Naive B cell (primary cell): ENCODE measurements around the gene L1CAM. TPM values are rescaled to one million over a fixed set of nuclear protein-coding genes. Genes with fewer than 3 reads are reported as not detected.

Experiments used
- ATAC-seq, 2 donors: fragments of 150-1000 bp; cut with Tn5 transposase; 2 replicates each; pipeline ENCODE4 v1.10.0; 2021; ENCODE audit warnings: low read depth in 2 of 2, mild to moderate bottlenecking in 2 of 2, moderate library complexity in 2 of 2
- DNase-seq: peaks from one replicate; pipeline ENCODE4 v3.0.0; 2022
- H3K27ac Mint-ChIP-seq, 6 donors: one replicate each; pipeline ENCODE4 v1.8.0; 2020 to 2022; ENCODE audit warnings: mild to moderate bottlenecking in 6 of 6, mixed read lengths in 6 of 6, moderate library complexity in 5 of 6, inconsistent platforms in 2 of 6
- H3K27me3 Mint-ChIP-seq, 3 donors: one replicate each; pipeline ENCODE4 v1.8.0; 2021 to 2022; ENCODE audit warnings: mixed read lengths in 3 of 3, mild to moderate bottlenecking in 1 of 3
- H3K36me3 Mint-ChIP-seq, 2 donors: one replicate each; pipeline ENCODE4 v1.8.0; 2020 to 2022; ENCODE audit warnings: mixed read lengths in 2 of 2, inconsistent platforms in 1 of 2, mild to moderate bottlenecking in 1 of 2
- H3K4me1 Mint-ChIP-seq, 3 donors: one replicate each; pipeline ENCODE4 v1.8.0; 2020 to 2022; ENCODE audit warnings: mixed read lengths in 3 of 3, inconsistent platforms in 1 of 3, mild to moderate bottlenecking in 1 of 3, moderate library complexity in 1 of 3
- H3K4me3 Mint-ChIP-seq, 8 donors: one replicate each; pipeline ENCODE4 v1.8.0; 2020 to 2022; ENCODE audit warnings: mild to moderate bottlenecking in 8 of 8, mixed read lengths in 8 of 8, moderate library complexity in 8 of 8, inconsistent platforms in 2 of 8
- H3K9me3 Mint-ChIP-seq, 7 donors: one replicate each; pipeline ENCODE4 v1.8.0; 2020 to 2022; ENCODE audit warnings: mixed read lengths in 7 of 7, mild to moderate bottlenecking in 5 of 7, inconsistent platforms in 2 of 7, moderate library complexity in 1 of 7
- polyA plus RNA-seq, 6 donors: library from polyadenylated mRNA; unstranded; fragments of 300-500 nt; fragmentation: Illumina TruSeq; gene quantifications; one replicate each; pipeline ENCODE4 v1.2.3, GENCODE V29; 2021; ENCODE audit warnings: low read depth in 6 of 6

L1CAM gene, protein sequence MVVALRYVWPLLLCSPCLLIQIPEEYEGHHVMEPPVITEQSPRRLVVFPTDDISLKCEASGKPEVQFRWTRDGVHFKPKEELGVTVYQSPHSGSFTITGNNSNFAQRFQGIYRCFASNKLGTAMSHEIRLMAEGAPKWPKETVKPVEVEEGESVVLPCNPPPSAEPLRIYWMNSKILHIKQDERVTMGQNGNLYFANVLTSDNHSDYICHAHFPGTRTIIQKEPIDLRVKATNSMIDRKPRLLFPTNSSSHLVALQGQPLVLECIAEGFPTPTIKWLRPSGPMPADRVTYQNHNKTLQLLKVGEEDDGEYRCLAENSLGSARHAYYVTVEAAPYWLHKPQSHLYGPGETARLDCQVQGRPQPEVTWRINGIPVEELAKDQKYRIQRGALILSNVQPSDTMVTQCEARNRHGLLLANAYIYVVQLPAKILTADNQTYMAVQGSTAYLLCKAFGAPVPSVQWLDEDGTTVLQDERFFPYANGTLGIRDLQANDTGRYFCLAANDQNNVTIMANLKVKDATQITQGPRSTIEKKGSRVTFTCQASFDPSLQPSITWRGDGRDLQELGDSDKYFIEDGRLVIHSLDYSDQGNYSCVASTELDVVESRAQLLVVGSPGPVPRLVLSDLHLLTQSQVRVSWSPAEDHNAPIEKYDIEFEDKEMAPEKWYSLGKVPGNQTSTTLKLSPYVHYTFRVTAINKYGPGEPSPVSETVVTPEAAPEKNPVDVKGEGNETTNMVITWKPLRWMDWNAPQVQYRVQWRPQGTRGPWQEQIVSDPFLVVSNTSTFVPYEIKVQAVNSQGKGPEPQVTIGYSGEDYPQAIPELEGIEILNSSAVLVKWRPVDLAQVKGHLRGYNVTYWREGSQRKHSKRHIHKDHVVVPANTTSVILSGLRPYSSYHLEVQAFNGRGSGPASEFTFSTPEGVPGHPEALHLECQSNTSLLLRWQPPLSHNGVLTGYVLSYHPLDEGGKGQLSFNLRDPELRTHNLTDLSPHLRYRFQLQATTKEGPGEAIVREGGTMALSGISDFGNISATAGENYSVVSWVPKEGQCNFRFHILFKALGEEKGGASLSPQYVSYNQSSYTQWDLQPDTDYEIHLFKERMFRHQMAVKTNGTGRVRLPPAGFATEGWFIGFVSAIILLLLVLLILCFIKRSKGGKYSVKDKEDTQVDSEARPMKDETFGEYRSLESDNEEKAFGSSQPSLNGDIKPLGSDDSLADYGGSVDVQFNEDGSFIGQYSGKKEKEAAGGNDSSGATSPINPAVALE
- 1 to 10 TPM in 5 of 6 donors, not detected in 1; 1.1 to 2.1 (median 1.2) TPM for polyA plus RNA-seq

DNA sequence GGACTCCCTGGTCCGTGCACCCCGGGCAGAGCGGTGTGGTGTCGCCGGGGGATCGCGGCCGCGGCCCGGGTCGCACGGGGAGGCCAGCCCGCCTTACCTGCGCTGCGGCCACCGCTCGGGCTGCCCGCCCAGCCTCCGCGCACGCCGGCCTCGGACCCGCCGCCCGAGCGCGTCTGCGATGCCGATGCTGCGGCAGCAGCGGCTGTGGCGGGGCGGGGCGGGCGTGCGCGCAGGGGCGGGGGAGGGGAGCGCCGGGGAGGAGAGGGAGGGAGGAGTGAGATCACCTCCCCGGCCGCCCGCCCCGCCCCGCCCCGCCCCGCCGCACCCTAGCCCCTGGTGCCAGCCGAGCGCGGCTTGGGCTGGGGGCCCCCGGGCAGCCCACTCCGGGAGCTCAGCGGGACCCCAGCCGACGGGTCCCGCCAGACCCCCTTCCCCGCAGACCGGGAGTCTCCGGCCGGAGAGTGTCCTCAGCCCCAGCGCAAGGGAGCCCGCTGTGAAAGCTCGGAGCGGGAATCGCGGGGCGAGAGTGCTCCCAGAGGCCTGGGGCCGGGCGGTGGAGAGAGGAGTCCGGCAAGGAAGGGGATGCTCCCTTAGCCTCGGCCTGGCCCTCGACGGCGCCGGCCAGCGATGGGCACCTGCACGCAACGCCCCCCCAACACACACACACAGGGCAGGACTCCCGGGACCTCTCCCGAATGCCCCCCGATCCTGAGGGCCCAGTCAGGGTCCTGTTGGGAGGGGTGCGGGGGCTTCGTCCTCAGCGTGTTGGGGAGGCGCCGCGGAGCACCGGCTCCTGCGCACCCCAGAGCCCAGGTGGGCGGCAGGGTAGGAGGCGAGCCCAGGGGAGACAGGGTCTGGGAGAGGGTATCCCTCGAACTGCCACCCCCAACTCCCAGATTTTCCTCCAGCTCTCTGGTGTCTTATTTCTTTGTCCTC, at the start of gene L1CAM:
L1CAM (minus strand) TSS at position 206 of the 936 bp plus-strand sequence. CDS start 10,337 bp downstream, outside the sequence.
- peak within 1 kb of the TSS; percentile 56 to 85 (median 72) for H3K4me3 Mint-ChIP-seq
- peaks cover 8 to 24% (median 23%) of the 10 kb centered on the region in 3 donors for H3K27me3 Mint-ChIP-seq
- peak within 1 kb of the TSS in 3 of 6 donors; percentile 39 to 82 (median 58) for H3K27ac Mint-ChIP-seq
- peaks cover 0 to 4% (median 0%) of the 10 kb centered on the region in 7 donors for H3K9me3 Mint-ChIP-seq
- H3K36me3 Mint-ChIP-seq, result no peaks in the 10 kb centered on the region
- ATAC-seq, result peak in 1 of 2 donors; percentile 21
- peaks cover 13 to 39% (median 21%) of the 10 kb centered on the region in 3 donors for H3K4me1 Mint-ChIP-seq
- DNase-seq, result no peak

DNA sequence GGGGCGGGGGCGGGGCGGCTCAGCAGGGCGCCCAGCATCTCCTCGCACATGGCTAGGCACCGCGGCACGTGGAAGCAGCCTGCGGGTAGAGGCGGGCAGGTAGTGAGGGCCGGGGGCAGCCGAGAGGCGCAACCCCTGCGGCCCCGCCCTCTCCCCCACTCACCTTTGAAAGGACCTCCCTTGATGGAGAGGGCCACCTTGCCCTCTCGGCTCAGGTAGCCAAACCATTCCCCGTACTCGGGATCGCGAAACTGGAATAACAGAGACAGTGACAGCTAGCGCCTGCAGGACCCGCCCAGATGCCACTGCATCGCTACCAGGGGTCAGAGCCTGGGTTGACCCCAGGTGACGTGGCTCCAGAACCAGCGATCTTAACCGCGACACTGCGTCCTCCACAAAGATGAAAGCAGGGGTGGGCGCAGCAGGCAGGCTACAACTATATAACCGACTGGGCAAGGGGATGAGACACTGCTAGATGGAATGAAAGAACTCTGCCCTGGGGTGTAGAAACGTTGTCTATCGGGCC, 49.4 kb upstream of the L1CAM start:
- Mint-ChIP-seq H3K27me3 (no peaks in the 10 kb centered on the region), H3K27ac (peak overlapping the region in 3 of 6 donors; percentile 70 to 91 (median 76)), H3K9me3 (peaks cover 0 to 6% (median 0%) of the 10 kb centered on the region in 7 donors), H3K4me1 (peaks cover 20 to 39% (median 21%) of the 10 kb centered on the region in 3 donors), H3K36me3 (peaks cover 0 to 11% of the 10 kb centered on the region in 2 donors), H3K4me3 (peak overlapping the region; percentile 69 to 88 (median 78))
- DNase-seq (no peak), ATAC-seq (no peak)

DNA sequence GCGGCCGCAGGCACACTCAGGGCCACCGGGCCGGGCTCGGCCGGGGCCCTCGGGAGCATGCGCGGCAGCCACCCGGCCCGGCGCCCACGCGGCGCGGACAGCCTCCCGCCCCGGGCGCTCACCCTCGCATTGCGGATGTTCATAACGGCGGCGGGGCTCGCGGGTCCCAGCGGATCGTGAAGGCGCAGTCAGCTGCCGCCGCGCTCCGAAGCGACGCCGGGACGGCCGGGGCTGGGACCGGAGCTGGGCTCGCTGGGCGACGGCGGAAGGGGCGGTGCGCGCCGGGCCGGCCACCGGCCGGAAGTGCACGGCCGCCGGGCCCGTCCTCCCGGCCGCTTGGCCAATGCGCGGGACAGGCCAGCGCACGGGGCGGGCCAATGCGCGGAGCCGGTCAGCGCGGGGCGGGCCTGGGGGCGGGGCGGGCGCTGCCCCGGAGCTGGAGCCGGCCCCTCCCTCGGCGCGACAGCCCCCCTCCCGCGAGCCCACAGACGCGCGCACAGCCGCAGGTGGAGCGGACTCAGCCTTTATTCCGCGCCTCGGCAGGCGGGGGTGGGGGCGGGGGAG, 48.9 kb upstream of the L1CAM start, which contains the start of gene NAA10:
NAA10 (minus strand) TSS at position 276 of the 564 bp plus-strand sequence; CDS start at position 143, 133 bp downstream.
- DNase-seq, result peak; percentile 63
- Mint-ChIP-seq H3K9me3 (peaks cover 0 to 6% (median 0%) of the 10 kb centered on the region in 7 donors), H3K27ac (peak within 1 kb of the TSS; percentile 69 to 94 (median 81)), H3K36me3 (peaks cover 0 to 11% of the 10 kb centered on the region in 2 donors), H3K27me3 (no peaks in the 10 kb centered on the region), H3K4me1 (peaks cover 20 to 38% (median 21%) of the 10 kb centered on the region in 3 donors), H3K4me3 (peak within 1 kb of the TSS; percentile 78 to 92 (median 88))
- ATAC-seq, result peak; percentile 73 to 80

DNA sequence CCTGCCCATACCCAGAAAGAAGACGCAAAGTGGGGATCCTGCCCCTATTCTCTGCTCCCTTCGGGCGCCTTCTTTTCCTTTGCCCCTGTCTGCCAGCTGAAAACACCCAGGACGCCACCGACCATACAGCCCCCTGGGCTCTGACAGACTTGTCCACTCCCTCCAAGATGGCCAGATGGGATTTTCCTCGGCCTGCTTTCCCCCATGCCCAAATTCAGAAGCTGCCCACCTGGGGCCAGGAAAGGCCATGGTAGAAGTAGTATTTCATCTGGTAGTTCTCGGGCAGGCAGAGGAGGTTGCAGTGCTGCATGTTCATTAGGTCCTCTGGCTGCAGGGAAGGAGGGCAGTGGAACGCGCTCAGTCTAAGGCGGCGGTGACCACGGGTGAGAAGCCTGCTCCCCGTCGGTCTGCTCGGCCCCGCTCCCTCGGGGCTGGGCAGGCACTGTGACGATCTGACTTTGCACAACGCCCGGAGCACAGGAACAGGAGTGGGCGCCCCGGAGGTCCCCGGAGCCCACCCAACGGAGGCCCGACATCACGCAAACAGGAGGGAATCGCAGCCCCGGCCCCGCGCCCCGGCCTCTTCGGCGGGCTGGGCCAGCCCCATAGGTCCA, 48.3 kb upstream of the L1CAM start:
- DNase-seq (no peak), ATAC-seq (peak; percentile 6 to 20)
- Mint-ChIP-seq H3K27ac (peak overlapping the region; percentile 69 to 94 (median 81)), H3K4me1 (peaks cover 20 to 35% (median 23%) of the 10 kb centered on the region in 3 donors), H3K4me3 (peak overlapping the region; percentile 78 to 92 (median 88)), H3K36me3 (peaks cover 0 to 11% of the 10 kb centered on the region in 2 donors), H3K9me3 (peaks cover 0 to 6% (median 0%) of the 10 kb centered on the region in 7 donors), H3K27me3 (no peaks in the 10 kb centered on the region)

DNA sequence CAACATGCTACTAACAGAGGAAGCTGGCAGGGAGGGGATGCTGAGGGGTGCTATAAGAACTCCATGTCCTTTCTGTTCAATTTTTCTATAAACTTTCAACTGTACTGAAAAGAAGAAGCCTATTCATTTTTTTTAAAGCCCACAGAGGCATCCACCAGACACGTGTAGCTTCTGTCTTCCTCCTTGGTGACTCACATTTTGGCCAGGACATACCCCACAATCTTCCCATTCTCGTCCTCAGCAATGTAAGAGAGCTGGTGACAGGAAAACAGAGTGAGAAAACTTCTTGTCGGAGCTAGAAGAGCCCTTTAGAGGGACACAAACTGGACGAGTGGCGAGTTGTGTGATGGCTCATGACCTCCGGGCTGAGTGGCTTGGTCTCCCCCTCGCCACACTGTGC, 47.8 kb upstream of the L1CAM start:
- DNase-seq (no peak), ATAC-seq (no peak)
- H3K4me1 Mint-ChIP-seq, result peaks cover 20 to 39% (median 26%) of the 10 kb centered on the region in 3 donors
- H3K9me3 Mint-ChIP-seq, result peaks cover 0 to 6% (median 0%) of the 10 kb centered on the region in 7 donors
- peak overlapping the region in 5 of 6 donors; percentile 18 to 94 (median 81) for H3K27ac Mint-ChIP-seq
- H3K4me3 Mint-ChIP-seq, result peak overlapping the region; percentile 78 to 92 (median 88)
- H3K36me3 Mint-ChIP-seq, result peaks cover 0 to 11% of the 10 kb centered on the region in 2 donors
- no peaks in the 10 kb centered on the region for H3K27me3 Mint-ChIP-seq

DNA sequence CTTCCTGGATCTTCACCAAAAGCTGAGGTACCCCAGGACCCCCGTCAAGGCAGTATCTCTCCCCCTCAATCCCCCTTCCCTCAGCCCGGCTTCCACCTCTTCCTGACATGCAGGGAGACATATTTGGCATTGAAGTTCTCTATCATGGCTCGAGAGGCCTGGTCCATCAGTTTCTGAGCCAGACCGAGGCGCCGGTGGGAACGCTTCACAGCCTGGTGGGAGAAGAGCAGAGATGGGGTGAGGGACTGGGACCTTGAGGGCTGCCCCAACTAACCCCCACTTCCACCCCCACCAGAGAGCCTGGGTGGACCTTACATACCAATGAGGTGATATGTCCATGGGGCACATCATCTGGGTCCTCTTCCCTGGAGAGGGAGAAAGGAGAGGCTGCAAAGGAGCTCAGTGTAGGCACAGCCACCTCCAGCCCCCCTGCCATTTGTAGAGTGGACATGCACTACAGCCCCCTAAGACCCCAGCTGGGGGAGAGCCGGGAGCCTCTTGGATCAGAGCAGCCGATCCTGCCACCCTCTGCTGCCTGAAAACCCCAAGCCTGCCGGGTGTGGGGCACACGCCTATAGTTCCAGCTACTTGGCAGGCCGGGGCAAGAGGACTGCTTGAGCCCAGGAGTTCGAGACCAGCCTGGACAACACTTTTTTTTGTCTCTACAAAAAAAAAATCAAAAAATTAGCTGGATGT, 46.4 kb upstream of the L1CAM start:
- H3K27ac Mint-ChIP-seq, result peak overlapping the region in 1 of 6 donors; percentile 50
- H3K9me3 Mint-ChIP-seq, result peaks cover 0 to 6% (median 0%) of the 10 kb centered on the region in 7 donors
- H3K4me3 Mint-ChIP-seq, result peak overlapping the region in 3 of 8 donors; percentile 15 to 87 (median 51)
- DNase-seq (no peak), ATAC-seq (no peak)
- peaks cover 0 to 11% of the 10 kb centered on the region in 2 donors for H3K36me3 Mint-ChIP-seq
- H3K27me3 Mint-ChIP-seq, result no peaks in the 10 kb centered on the region
- H3K4me1 Mint-ChIP-seq, result peaks cover 22 to 42% (median 31%) of the 10 kb centered on the region in 3 donors

DNA sequence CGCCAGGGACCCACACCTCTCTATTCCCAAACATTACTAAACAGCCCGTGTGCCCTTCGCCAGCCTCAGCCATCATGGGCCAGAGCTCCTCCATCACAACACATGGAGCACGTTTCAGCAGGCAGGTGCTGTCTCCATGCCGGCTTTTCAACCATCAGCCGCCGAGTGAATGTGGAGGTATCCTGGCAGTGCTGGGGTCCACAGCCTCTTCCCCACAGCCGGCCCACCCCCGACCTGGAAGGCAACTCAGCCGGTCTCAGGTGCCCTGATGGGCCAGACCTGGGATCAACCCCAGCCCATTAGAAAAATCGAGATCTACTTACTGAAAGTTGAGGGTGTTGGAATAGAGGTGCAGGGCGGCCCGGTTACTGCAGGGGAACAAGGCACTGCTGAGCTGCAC, 45.8 kb upstream of the L1CAM start:
- Mint-ChIP-seq H3K4me3 (peak overlapping the region in 2 of 8 donors; percentile 24 to 43), H3K27ac (peak overlapping the region in 4 of 6 donors; percentile 13 to 92 (median 46)), H3K27me3 (no peaks in the 10 kb centered on the region), H3K9me3 (peaks cover 0 to 6% (median 0%) of the 10 kb centered on the region in 7 donors), H3K4me1 (peaks cover 29 to 49% (median 35%) of the 10 kb centered on the region in 3 donors), H3K36me3 (peaks cover 0 to 11% of the 10 kb centered on the region in 2 donors)
- ATAC-seq, result no peak
- no peak for DNase-seq

DNA sequence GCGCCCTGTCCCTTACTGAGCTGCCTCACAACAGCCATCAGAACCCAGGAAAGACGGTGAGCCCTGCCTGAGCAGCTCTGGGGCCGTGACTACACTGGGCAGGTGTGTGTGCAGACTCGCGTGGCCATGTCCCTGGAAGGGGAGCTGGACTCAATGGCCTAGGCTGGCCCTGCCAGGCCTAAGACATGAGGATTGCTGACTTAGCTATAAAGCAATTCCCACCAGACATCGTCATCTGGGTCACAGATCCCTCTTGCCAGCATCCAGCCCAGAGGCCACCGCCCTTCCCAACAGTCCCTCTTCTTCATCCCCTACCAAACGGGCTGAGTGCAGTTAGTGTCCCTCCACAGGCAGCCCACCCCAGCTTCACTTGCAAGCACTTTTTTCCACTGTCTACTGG, 45.2 kb upstream of the L1CAM start:
- Mint-ChIP-seq H3K27me3 (no peaks in the 10 kb centered on the region), H3K27ac (peak overlapping the region in 3 of 6 donors; percentile 42 to 74 (median 52)), H3K4me3 (no peak overlapping the region), H3K9me3 (peaks cover 0 to 3% (median 0%) of the 10 kb centered on the region in 7 donors), H3K36me3 (peaks cover 0 to 11% of the 10 kb centered on the region in 2 donors), H3K4me1 (peaks cover 33 to 49% (median 35%) of the 10 kb centered on the region in 3 donors)
- DNase-seq (no peak), ATAC-seq (no peak)

DNA sequence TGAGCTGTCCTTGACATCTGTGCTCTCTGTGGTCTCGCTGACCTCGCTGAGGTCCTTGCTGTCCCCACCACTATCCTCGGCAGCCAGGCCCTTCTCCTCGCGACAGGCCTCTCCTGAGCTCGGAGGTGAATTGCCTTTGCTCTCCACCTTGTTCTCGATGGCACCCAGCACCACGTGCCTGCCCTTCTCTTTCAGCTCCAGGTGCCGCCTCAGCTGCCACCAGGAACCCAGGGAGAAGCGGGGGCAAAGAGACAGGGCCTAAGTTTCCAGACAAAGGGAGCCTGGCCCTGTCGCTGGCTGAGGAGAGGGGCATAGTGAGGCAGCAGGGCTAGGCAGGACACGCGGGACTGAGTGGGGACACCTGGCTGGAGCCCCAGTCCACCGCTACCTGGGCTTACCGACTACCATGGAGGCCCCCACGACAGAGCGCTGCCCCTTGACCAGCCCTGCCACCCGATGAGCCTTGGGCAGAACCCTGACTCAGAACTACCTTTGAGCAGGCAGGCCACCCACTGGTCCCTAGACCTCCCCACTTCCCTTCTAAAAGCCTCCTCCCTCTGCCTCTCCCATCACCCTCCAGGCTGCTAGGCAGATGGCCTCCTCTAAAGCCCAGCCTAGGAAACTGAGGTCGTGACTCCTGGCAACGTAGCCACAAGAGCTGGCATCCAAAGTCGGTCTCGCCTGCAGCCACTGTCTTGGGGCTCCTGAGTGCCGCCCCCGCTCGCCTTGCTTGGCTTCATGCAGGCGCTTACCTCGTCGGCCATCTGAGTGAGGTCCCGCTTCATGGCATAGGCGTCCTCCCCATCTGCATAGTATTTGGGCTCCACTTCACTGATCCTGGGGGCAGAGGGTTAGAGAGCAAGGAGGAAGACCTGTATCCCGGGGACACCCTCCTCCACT, 44.3 kb upstream of the L1CAM start:
- ATAC-seq (no peak), DNase-seq (no peak)
- H3K9me3 Mint-ChIP-seq, result peaks cover 0 to 3% (median 0%) of the 10 kb centered on the region in 7 donors
- peak overlapping the region in 5 of 6 donors; percentile 42 to 99 (median 90) for H3K27ac Mint-ChIP-seq
- H3K36me3 Mint-ChIP-seq, result peaks cover 0 to 11% of the 10 kb centered on the region in 2 donors
- peak overlapping the region in 2 of 8 donors; percentile 12 to 43 for H3K4me3 Mint-ChIP-seq
- H3K27me3 Mint-ChIP-seq, result no peaks in the 10 kb centered on the region
- H3K4me1 Mint-ChIP-seq, result peaks cover 33 to 46% (median 41%) of the 10 kb centered on the region in 3 donors
